Measurements from ENCODE around the gene TBC1D5.

TBC1D5 gene

GRCh38 chr3:17683542-17684207 is 58.8 kb downstream of the TBC1D5 start:
- Histone ChIP-seq H3K9me3 (replicated peaks in 1 of 11) (no peaks in the 10 kb centered on the region), H3K27ac (no peak overlapping the region), H3K4me3 (no peak overlapping the region), H3K4me2 (no peak overlapping the region), H3K4me1 (peaks cover 0 to 3% (median 0%) of the 10 kb centered on the region in 10 experiments; a peak in 2 of 20 replicates), H3K36me3 (peaks cover 0 to 8% (median 0%) of the 10 kb centered on the region in 11 experiments; a peak in 3 of 22 replicates), H3K9ac (no peak overlapping the region), H3K27me3 (no peaks in the 10 kb centered on the region), H4K20me1 (peaks cover 0 to 30% (median 0%) of the 10 kb centered on the region in 11 experiments; a peak in 3 of 22 replicates)
- no peak for TF ChIP-seq Cebpa-rat (IDR thresholded peaks at IDR 0.05)

GRCh38 chr3:17680530-17680929 is 61.9 kb downstream of the TBC1D5 start:
- H3K27ac ChIP-seq = no peak overlapping the region
- H3K4me1 ChIP-seq = peaks cover 0 to 10% (median 0%) of the 10 kb centered on the region in 10 experiments; a peak in 4 of 20 replicates
- H3K36me3 ChIP-seq = peaks cover 0 to 8% (median 0%) of the 10 kb centered on the region in 11 experiments; a peak in 3 of 22 replicates
- TF ChIP-seq Cebpa-rat (IDR thresholded peaks at IDR 0.05) = no peak
- no peak overlapping the region for H3K4me3 ChIP-seq
- peaks cover 0 to 17% (median 0%) of the 10 kb centered on the region in 11 experiments; a peak in 3 of 22 replicates for H4K20me1 ChIP-seq
- H3K9ac ChIP-seq = no peak overlapping the region
- H3K4me2 ChIP-seq = no peak overlapping the region
- H3K27me3 ChIP-seq = no peaks in the 10 kb centered on the region
- 0 out of 22 replicates have a peak, but pooled peaks cover 0 to 4% (median 0%) of the 10 kb centered on the region in 11 experiments for H3K9me3 ChIP-seq (replicated peaks in 1 of 11)

GRCh38 chr3:17678116-17678741 is 64.2 kb downstream of the TBC1D5 start:
- H3K4me2 ChIP-seq = peak overlapping the region in 1 of 11 experiments; percentile 4; a peak in 1 of 22 replicates
- no peaks in the 10 kb centered on the region for H3K27me3 ChIP-seq
- H3K9me3 ChIP-seq (replicated peaks in 1 of 11) = 0 out of 22 replicates have a peak, but pooled peaks cover 0 to 4% (median 0%) of the 10 kb centered on the region in 11 experiments
- no peak overlapping the region for H3K4me3 ChIP-seq
- peaks cover 0 to 10% (median 0%) of the 10 kb centered on the region in 10 experiments; a peak in 4 of 20 replicates for H3K4me1 ChIP-seq
- peaks cover 0 to 8% (median 0%) of the 10 kb centered on the region in 11 experiments; a peak in 3 of 22 replicates for H3K36me3 ChIP-seq
- no peak overlapping the region for H3K9ac ChIP-seq
- TF ChIP-seq Cebpa-rat (IDR thresholded peaks at IDR 0.05) = no peak
- H3K27ac ChIP-seq = 0 out of 22 replicates have a peak overlapping the region, but pooled peaks of 1 of the 11 experiments have one; percentile 15
- H4K20me1 ChIP-seq = peaks cover 0 to 21% (median 0%) of the 10 kb centered on the region in 11 experiments; a peak in 4 of 22 replicates

- Histone ChIP-seq H3K36me3 (peaks cover 0 to 25% (median 11%) of the 10 kb centered on the region in 11 experiments; a peak in 16 of 22 replicates), H4K20me1 (peaks cover 0 to 4% (median 0%) of the 10 kb centered on the region in 11 experiments; a peak in 4 of 22 replicates), H3K27ac (no peak overlapping the region), H3K4me2 (no peak overlapping the region), H3K9ac (no peak overlapping the region), H3K4me1 (peaks cover 0 to 10% (median 0%) of the 10 kb centered on the region in 10 experiments; a peak in 4 of 20 replicates), H3K9me3 (replicated peaks in 1 of 11) (peaks cover 11 to 17% (median 13%) of the 10 kb centered on the region in 11 experiments; a peak in 20 of 22 replicates), H3K4me3 (no peak overlapping the region), H3K27me3 (no peaks in the 10 kb centered on the region)
- peak in 2 of 11 experiments; percentile 26 to 47; a peak in 2 of 22 replicates for TF ChIP-seq Cebpa-rat (IDR thresholded peaks at IDR 0.05)
Observed at GRCh38 chr3:17674082-17674686, 68.2 kb downstream of the TBC1D5 start.

DNA sequence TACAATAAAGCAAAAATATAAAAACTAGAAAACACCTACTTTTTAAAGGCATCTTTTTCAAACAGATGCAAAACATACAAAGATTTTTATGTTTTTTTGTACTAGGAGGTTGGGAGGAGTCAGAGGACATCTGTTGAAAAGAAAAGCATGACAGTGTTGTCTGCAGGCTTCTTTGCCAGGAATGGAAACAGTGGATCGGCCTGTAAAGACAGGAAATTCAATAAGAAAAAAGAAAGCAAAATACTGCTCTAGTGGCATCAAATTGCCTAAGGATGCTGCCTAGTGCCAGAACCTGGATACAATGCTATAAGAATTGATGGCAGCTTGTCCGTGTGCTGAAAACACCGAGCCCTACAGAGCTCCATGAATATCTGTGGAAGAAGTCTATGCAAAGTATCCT is 69.9 kb downstream of the TBC1D5 start:
- Histone ChIP-seq H3K4me2 (no peak overlapping the region), H3K27me3 (no peaks in the 10 kb centered on the region), H3K9me3 (replicated peaks in 1 of 11) (peaks cover 14 to 25% (median 20%) of the 10 kb centered on the region in 11 experiments), H3K4me1 (peaks cover 0 to 4% (median 0%) of the 10 kb centered on the region in 10 experiments; a peak in 2 of 20 replicates), H3K27ac (no peak overlapping the region), H3K4me3 (no peak overlapping the region), H3K36me3 (peaks cover 0 to 33% (median 18%) of the 10 kb centered on the region in 11 experiments; a peak in 17 of 22 replicates), H3K9ac (no peak overlapping the region), H4K20me1 (peaks cover 0 to 4% (median 0%) of the 10 kb centered on the region in 11 experiments; a peak in 4 of 22 replicates)
- TF ChIP-seq Cebpa-rat (IDR thresholded peaks at IDR 0.05) = no peak; a peak in 1 of 22 replicates

- peaks cover 0 to 4% (median 0%) of the 10 kb centered on the region in 10 experiments; a peak in 2 of 20 replicates for H3K4me1 ChIP-seq
- H3K27ac ChIP-seq = no peak overlapping the region
- no peak overlapping the region for H3K4me2 ChIP-seq
- H3K36me3 ChIP-seq = peaks cover 0 to 33% (median 18%) of the 10 kb centered on the region in 11 experiments; a peak in 17 of 22 replicates
- no peak for TF ChIP-seq Cebpa-rat (IDR thresholded peaks at IDR 0.05)
- H3K27me3 ChIP-seq = no peaks in the 10 kb centered on the region
- H4K20me1 ChIP-seq = peaks cover 0 to 5% (median 0%) of the 10 kb centered on the region in 11 experiments; a peak in 4 of 22 replicates
- H3K9ac ChIP-seq = no peak overlapping the region
- H3K4me3 ChIP-seq = no peak overlapping the region
- H3K9me3 ChIP-seq (replicated peaks in 1 of 11) = peaks cover 14 to 25% (median 20%) of the 10 kb centered on the region in 11 experiments
Observed at GRCh38 chr3:17670749-17671148, 71.7 kb downstream of the TBC1D5 start.

DNA sequence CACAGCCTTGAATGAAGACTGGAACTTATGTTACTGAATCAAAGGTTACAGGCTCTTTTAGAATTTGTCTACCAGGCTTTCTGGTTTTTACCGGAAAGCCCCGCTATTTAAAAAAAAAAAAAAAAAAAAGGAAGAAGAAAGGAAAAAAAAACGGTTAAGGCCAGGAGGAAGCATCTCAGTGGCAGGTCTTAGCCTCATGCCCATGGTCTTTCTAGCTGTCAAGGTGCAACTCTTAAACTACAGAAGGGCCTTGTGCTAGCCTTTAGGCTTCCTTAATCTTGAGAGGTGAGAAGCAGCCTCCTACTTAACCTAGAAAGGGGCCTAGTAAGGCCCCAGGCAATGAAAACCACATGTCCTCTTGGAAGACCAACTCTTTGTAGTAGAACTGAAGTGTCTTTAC is 77.5 kb downstream of the TBC1D5 start:
- no peak for TF ChIP-seq Cebpa-rat (IDR thresholded peaks at IDR 0.05)
- H3K4me1 ChIP-seq = peaks cover 0 to 12% (median 3%) of the 10 kb centered on the region in 10 experiments; a peak in 8 of 20 replicates
- H3K9me3 ChIP-seq (replicated peaks in 1 of 11) = peaks cover 13 to 16% (median 15%) of the 10 kb centered on the region in 11 experiments
- no peak overlapping the region for H3K27ac ChIP-seq
- peaks cover 0 to 22% (median 10%) of the 10 kb centered on the region in 11 experiments; a peak in 16 of 22 replicates for H3K36me3 ChIP-seq
- H3K9ac ChIP-seq = no peak overlapping the region
- H3K4me3 ChIP-seq = no peak overlapping the region
- peaks cover 0 to 6% (median 0%) of the 10 kb centered on the region in 11 experiments; a peak in 1 of 22 replicates for H4K20me1 ChIP-seq
- no peaks in the 10 kb centered on the region for H3K27me3 ChIP-seq
- H3K4me2 ChIP-seq = peak overlapping the region in 2 of 11 experiments; percentile 23; a peak in 3 of 22 replicates

- H3K4me2 ChIP-seq = 0 out of 22 replicates have a peak overlapping the region, but pooled peaks of 1 of the 11 experiments have one; percentile 24
- peaks cover 0 to 17% (median 0%) of the 10 kb centered on the region in 10 experiments; a peak in 2 of 20 replicates for H3K4me1 ChIP-seq
- no peak overlapping the region for H3K9ac ChIP-seq
- peaks cover 0 to 5% (median 0%) of the 10 kb centered on the region in 11 experiments; a peak in 3 of 22 replicates for H4K20me1 ChIP-seq
- H3K9me3 ChIP-seq (replicated peaks in 1 of 11) = peaks cover 0 to 10% (median 0%) of the 10 kb centered on the region in 11 experiments; a peak in 2 of 22 replicates
- no peak overlapping the region for H3K27ac ChIP-seq
- no peak overlapping the region for H3K4me3 ChIP-seq
- peaks cover 0 to 10% (median 0%) of the 10 kb centered on the region in 11 experiments; a peak in 3 of 22 replicates for H3K36me3 ChIP-seq
- no peak for TF ChIP-seq Cebpa-rat (IDR thresholded peaks at IDR 0.05)
- H3K27me3 ChIP-seq = no peaks in the 10 kb centered on the region
Observed at GRCh38 chr3:17656264-17656663, 86.2 kb downstream of the TBC1D5 start.

Data from BLaER1 treated with 17β-estradiol and CSF1 and Interleukin-3, amounts not matched to agents 10 nM and 100 nM (cell line).